GM12872 (cell line): Measurements from ENCODE around the gene PEMT.

Source experiments
- CTCF ChIP-seq: IDR thresholded peaks from 3 replicates; pipeline ENCODE4 v1.5.1; 2011; ENCODE audit warnings: low read depth, mild to moderate bottlenecking, low read length, moderate library complexity; ENCODE audit not compliant: insufficient read depth

PEMT gene

GRCh38 chr17:17503566-17504130 lies 87.9 kb downstream of the PEMT start:
- no peak for TF ChIP-seq CTCF

- TF ChIP-seq CTCF, result no peak
These were observed 88.6 kb downstream of the PEMT start for GRCh38 chr17:17502741-17503565.

GRCh38 chr17:17500999-17501605 lies 90.4 kb downstream of the PEMT start:
- TF ChIP-seq CTCF, result no peak

- TF ChIP-seq CTCF, result no peak
These were observed 91.9 kb downstream of the PEMT start for GRCh38 chr17:17499402-17500145.

GRCh38 chr17:17498606-17499301 lies 92.8 kb downstream of the PEMT start:
- TF ChIP-seq CTCF, result no peak

- TF ChIP-seq CTCF, result no peak
These were observed 93.5 kb downstream of the PEMT start for GRCh38 chr17:17497845-17498520.
